Gastroesophageal sphincter (tissue), 3 donors: ENCODE results near the gene ARRB1.

Experiments used
- CTCF ChIP-seq, 4 experiments: fragments of 200-600 bp in 2 of 4; fragments of 450-650 bp in 2 of 4; sonication (generic) in 1 of 4; IDR thresholded peaks; one replicate each; pipeline ENCODE4 v1.5.1; 2017 to 2019; ENCODE audit warnings: antibody characterized with exemption in 4 of 4, mild to moderate bottlenecking in 2 of 4, moderate library complexity in 2 of 4
- POLR2A ChIP-seq, 2 donors: fragments of 450-650 bp; IDR thresholded peaks; one replicate each; pipeline ENCODE4 v1.6.1; 2017; ENCODE audit warnings: antibody characterized with exemption in 2 of 2, mild to moderate bottlenecking in 2 of 2, moderate library complexity in 1 of 2

GRCh38 chr11:75350122-75350742 lies 1.2 kb downstream of the ARRB1 start:
- no peak for TF ChIP-seq POLR2A (IDR thresholded peaks at IDR 0.05)
- no peak for TF ChIP-seq CTCF (IDR thresholded peaks at IDR 0.05)
